HG03175 (cell line): ENCODE data around the gene TMEM184B.
"Not testable (repeated sequence)": the region's sequence is repeated elsewhere in the genome, so short reads cannot be mapped to it uniquely, and the experiment has no call there.

Experiments used
- ATAC-seq: cut with Tn5 transposase; IDR thresholded peaks from one replicate; pipeline ENCODE4 v1.9.1; 2021; ENCODE audit warnings: mild to moderate bottlenecking, moderate library complexity; ENCODE audit not compliant: unreplicated experiment

The TMEM184B gene

GRCh38 chr22:38249803-38250642, 22.8 kb downstream of the TMEM184B start:
- no peak for ATAC-seq

- no peak for ATAC-seq
Observed at GRCh38 chr22:38249301-38249700, 23.5 kb downstream of the TMEM184B start.

GRCh38 chr22:38248280-38248679, 24.5 kb downstream of the TMEM184B start:
- ATAC-seq = no peak

GRCh38 chr22:38247713-38248112, 25.1 kb downstream of the TMEM184B start:
- ATAC-seq = no peak

- ATAC-seq = no peak
Observed at GRCh38 chr22:38246692-38247091, 26.1 kb downstream of the TMEM184B start.

GRCh38 chr22:38246046-38246658, 26.7 kb downstream of the TMEM184B start:
- no peak for ATAC-seq

GRCh38 chr22:38244106-38244505, 28.7 kb downstream of the TMEM184B start:
- no peak for ATAC-seq

- no peak for ATAC-seq
Observed at GRCh38 chr22:38243007-38243765, 29.6 kb downstream of the TMEM184B start.

GRCh38 chr22:38240734-38241252, 32.0 kb downstream of the TMEM184B start:
- no peak for ATAC-seq

- no peak for ATAC-seq
Observed at GRCh38 chr22:38239101-38239761, 33.6 kb downstream of the TMEM184B start.

GRCh38 chr22:38238519-38239071, 34.2 kb downstream of the TMEM184B start:
- no peak for ATAC-seq

- ATAC-seq = no peak
Observed at GRCh38 chr22:38236786-38237185, 36.0 kb downstream of the TMEM184B start.

- no peak for ATAC-seq
Observed at GRCh38 chr22:38235240-38235850, 37.5 kb downstream of the TMEM184B start.

GRCh38 chr22:38233856-38234255, 39.0 kb downstream of the TMEM184B start:
- not testable (repeated sequence) for ATAC-seq

GRCh38 chr22:38233427-38233826, 39.4 kb downstream of the TMEM184B start:
- no peak for ATAC-seq

GRCh38 chr22:38232196-38232595, 40.6 kb downstream of the TMEM184B start:
- no peak for ATAC-seq

- ATAC-seq = no peak
Observed at GRCh38 chr22:38230916-38231315, 41.9 kb downstream of the TMEM184B start.

GRCh38 chr22:38230108-38230825, 42.5 kb downstream of the TMEM184B start:
- ATAC-seq = no peak
